OCI-LY1 (cell line): Measurements from ENCODE around the gene DLX1.

Experiments used
- CTCF ChIP-seq: fragments of 200-600 bp; sonication (generic), shearing (Covaris generic); IDR thresholded peaks from 2 replicates; pipeline ENCODE4 v1.5.1; 2017; ENCODE audit warnings: mild to moderate bottlenecking, antibody characterized with exemption, low read length, moderate library complexity, mixed read lengths
- EZH2 ChIP-seq: fragments of 200-600 bp; sonication (generic), shearing (Covaris generic); IDR thresholded peaks from 2 replicates; pipeline ENCODE4 v1.8.0; 2017; ENCODE audit warnings: borderline replicate concordance, mixed run types, mild to moderate bottlenecking, antibody characterized with exemption, low read length, moderate library complexity, mixed read lengths

- no peak for TF ChIP-seq CTCF
- TF ChIP-seq EZH2, result no peak
These were observed 22.6 kb downstream of the DLX1 start for GRCh38 chr2:172107690-172108586.
